Fibroblast of lung (primary cell): ENCODE measurements around the gene TUBB4B.

Experiments
- EZH2 ChIP-seq: IDR thresholded peaks from 2 replicates; pipeline ENCODE4 v1.5.1; 2012; ENCODE audit warnings: low read length, control low read depth, mild to moderate bottlenecking; ENCODE audit errors: missing control alignments
- TF ChIP-seq, protein P1 (sequence below), 2 donors: IDR thresholded peaks in 1 of 2; conservative IDR thresholded peaks in 1 of 2; 1 replicate in 1 of 2; 2 replicates in 1 of 2; pipeline ENCODE4 v1.5.1; 2011 to 2012; ENCODE audit warnings: low read length in 2 of 2, control low read depth in 1 of 2, inconsistent platforms in 1 of 2, low read depth in 1 of 2, mild to moderate bottlenecking in 1 of 2

DNA sequence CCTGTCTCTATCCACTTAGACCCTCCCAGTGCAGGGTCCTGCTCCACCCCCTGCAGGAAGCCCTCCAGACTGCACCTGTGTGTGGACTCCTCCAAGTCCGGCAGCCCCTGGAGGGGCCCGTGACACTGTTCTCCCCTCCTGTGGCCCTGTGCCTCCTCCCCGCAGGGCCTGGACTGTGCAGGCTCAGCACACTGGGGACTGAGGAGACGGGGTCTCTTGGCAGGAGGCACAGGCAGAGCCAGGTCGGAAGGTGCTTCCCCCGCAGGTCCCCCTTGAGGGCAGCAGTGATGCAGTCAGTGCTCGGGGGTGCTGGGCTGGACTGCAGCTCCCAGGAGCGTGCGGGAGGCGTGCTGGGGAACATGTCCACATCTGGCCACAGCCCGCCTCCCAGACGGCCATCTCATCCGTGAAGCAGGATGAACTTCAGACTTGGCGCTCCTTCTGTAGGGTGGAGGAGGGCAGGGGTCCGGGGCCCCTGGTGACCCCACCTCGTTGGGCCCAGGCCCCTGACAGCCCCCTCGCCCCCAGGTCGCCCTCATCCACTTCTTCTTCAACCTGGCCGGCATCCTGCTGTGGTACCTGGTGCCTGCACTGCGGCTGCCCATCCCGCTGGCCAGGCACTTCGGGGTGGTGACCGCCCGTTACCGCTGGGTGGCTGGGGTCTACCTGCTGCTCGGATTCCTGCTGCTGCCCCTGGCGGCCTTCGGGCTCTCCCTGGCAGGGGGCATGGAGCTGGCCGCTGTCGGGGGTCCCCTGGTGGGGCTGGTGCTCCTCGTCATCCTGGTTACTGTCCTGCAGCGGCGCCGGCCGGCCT is 5.5 kb upstream of the TUBB4B start:
- TF ChIP-seq, protein P1, sequence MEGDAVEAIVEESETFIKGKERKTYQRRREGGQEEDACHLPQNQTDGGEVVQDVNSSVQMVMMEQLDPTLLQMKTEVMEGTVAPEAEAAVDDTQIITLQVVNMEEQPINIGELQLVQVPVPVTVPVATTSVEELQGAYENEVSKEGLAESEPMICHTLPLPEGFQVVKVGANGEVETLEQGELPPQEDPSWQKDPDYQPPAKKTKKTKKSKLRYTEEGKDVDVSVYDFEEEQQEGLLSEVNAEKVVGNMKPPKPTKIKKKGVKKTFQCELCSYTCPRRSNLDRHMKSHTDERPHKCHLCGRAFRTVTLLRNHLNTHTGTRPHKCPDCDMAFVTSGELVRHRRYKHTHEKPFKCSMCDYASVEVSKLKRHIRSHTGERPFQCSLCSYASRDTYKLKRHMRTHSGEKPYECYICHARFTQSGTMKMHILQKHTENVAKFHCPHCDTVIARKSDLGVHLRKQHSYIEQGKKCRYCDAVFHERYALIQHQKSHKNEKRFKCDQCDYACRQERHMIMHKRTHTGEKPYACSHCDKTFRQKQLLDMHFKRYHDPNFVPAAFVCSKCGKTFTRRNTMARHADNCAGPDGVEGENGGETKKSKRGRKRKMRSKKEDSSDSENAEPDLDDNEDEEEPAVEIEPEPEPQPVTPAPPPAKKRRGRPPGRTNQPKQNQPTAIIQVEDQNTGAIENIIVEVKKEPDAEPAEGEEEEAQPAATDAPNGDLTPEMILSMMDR (conservative IDR thresholded peaks at IDR 0.05 in 1 of 2, IDR thresholded peaks at IDR 0.05 in 1 of 2; ENCODE audit: low read depth in 1 of 2, low read length in 2 of 2) = no peak
- no peak for TF ChIP-seq EZH2
